Measurements from ENCODE around the gene FEM1C.

The FEM1C gene

DNA sequence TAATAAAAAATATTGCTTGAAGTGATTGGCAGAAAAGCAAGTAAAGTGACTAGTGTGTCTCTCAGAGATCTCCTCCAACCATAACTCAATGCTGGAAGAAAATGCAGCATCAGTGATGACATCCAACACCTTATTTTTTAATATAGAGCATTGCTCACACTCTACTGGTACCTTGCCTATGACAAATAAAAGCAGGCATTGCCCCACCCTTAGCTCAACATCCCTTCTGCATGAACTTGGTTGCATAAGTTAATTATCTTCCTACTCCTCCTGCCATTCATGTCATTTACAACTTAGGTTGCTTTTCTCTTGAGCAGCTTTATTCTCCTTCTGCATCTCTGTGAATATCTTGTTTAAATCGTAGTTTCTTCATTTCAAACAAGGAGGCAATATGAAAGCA is 41.2 kb downstream of the FEM1C start:
- Histone ChIP-seq H3K9ac (ENCODE audit: low read depth, low read length, poor library complexity, severe bottlenecking) (no peak overlapping the region), H2AFZ (ENCODE audit: low read length) (no peak overlapping the region), H3K4me3 (ENCODE audit: low read length, poor library complexity, severe bottlenecking) (no peak overlapping the region), H3K4me1 (ENCODE audit: insufficient read depth, low read length, poor library complexity, severe bottlenecking) (no peaks in the 10 kb centered on the region), H3K36me3 (ENCODE audit: insufficient read depth, low read length) (no peaks in the 10 kb centered on the region), H3F3A (ENCODE audit: low read depth) (no peaks in the 10 kb centered on the region), H3K27me3 (ENCODE audit: insufficient read depth, low read length, poor library complexity, severe bottlenecking) (no peaks in the 10 kb centered on the region), H4K20me1 (ENCODE audit: insufficient read depth, low read length, poor library complexity, severe bottlenecking) (no peaks in the 10 kb centered on the region), H3K4me2 (ENCODE audit: low read depth, low read length, poor library complexity, severe bottlenecking) (no peak overlapping the region), H3K9me2 (replicated peaks; ENCODE audit: low read depth, low read length) (no peaks in the 10 kb centered on the region), H3K9me3 (ENCODE audit: insufficient read depth, low read depth, low read length) (no peaks in the 10 kb centered on the region), H3K79me2 (ENCODE audit: insufficient read depth, low read length) (no peaks in the 10 kb centered on the region)
- TF ChIP-seq EZH2phosphoT487 (IDR thresholded peaks at IDR 0.05; ENCODE audit: borderline replicate concordance) = no peak
- TF ChIP-seq CTCF (conservative IDR thresholded peaks at IDR 0.05; ENCODE audit: low read length) = no peak

GRCh38 chr5:115501464-115502210 is 42.9 kb downstream of the FEM1C start:
- Histone ChIP-seq H3K9me2 (replicated peaks; ENCODE audit: low read depth, low read length) (no peaks in the 10 kb centered on the region), H3K9me3 (ENCODE audit: insufficient read depth, low read depth, low read length) (no peaks in the 10 kb centered on the region), H4K20me1 (ENCODE audit: insufficient read depth, low read length, poor library complexity, severe bottlenecking) (no peaks in the 10 kb centered on the region), H3K9ac (ENCODE audit: low read depth, low read length, poor library complexity, severe bottlenecking) (no peak overlapping the region), H3K36me3 (ENCODE audit: insufficient read depth, low read length) (no peaks in the 10 kb centered on the region), H3K79me2 (ENCODE audit: insufficient read depth, low read length) (no peaks in the 10 kb centered on the region), H2AFZ (ENCODE audit: low read length) (no peak overlapping the region), H3K4me3 (ENCODE audit: low read length, poor library complexity, severe bottlenecking) (no peak overlapping the region), H3K4me1 (ENCODE audit: insufficient read depth, low read length, poor library complexity, severe bottlenecking) (no peaks in the 10 kb centered on the region), H3F3A (ENCODE audit: low read depth) (no peaks in the 10 kb centered on the region), H3K4me2 (ENCODE audit: low read depth, low read length, poor library complexity, severe bottlenecking) (no peak overlapping the region), H3K27me3 (ENCODE audit: insufficient read depth, low read length, poor library complexity, severe bottlenecking) (no peaks in the 10 kb centered on the region)
- TF ChIP-seq EZH2phosphoT487 (IDR thresholded peaks at IDR 0.05; ENCODE audit: borderline replicate concordance) (no peak), CTCF (conservative IDR thresholded peaks at IDR 0.05; ENCODE audit: low read length) (no peak)

DNA sequence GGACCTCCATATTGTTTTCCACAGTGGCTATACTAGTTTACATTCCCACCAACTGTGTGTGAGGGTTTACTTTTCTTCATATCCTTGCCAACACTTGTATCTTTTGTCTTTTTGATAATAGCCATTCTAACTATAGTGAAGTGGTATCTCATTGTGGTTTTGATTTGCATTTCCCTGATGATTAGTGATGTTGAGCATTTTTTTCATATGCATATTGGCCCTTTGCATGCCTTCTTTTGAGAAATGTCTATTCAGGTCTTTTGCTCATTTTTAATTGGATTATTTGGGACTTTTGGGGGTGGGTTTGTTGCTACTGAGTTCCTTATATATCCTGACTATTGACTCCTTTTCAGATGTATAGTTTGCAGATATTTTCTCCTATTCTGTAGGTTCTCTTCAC is 44.4 kb downstream of the FEM1C start:
- TF ChIP-seq EZH2phosphoT487 (IDR thresholded peaks at IDR 0.05; ENCODE audit: borderline replicate concordance) (no peak), CTCF (conservative IDR thresholded peaks at IDR 0.05; ENCODE audit: low read length) (no peak)
- no peaks in the 10 kb centered on the region for H3F3A ChIP-seq (ENCODE audit: low read depth)
- H3K4me2 ChIP-seq (ENCODE audit: low read depth, low read length, poor library complexity, severe bottlenecking) = no peak overlapping the region

More for the DNA sequence above, 44.4 kb downstream of the FEM1C start:
- H4K20me1 ChIP-seq (ENCODE audit: insufficient read depth, low read length, poor library complexity, severe bottlenecking) = no peaks in the 10 kb centered on the region
- no peaks in the 10 kb centered on the region for H3K4me1 ChIP-seq (ENCODE audit: insufficient read depth, low read length, poor library complexity, severe bottlenecking)
- no peaks in the 10 kb centered on the region for H3K27me3 ChIP-seq (ENCODE audit: insufficient read depth, low read length, poor library complexity, severe bottlenecking)
- no peaks in the 10 kb centered on the region for H3K36me3 ChIP-seq (ENCODE audit: insufficient read depth, low read length)
- no peak overlapping the region for H3K4me3 ChIP-seq (ENCODE audit: low read length, poor library complexity, severe bottlenecking)
- no peaks in the 10 kb centered on the region for H3K9me3 ChIP-seq (ENCODE audit: insufficient read depth, low read depth, low read length)
- no peak overlapping the region for H3K9ac ChIP-seq (ENCODE audit: low read depth, low read length, poor library complexity, severe bottlenecking)
- H3K79me2 ChIP-seq (ENCODE audit: insufficient read depth, low read length) = no peaks in the 10 kb centered on the region
- no peak overlapping the region for H2AFZ ChIP-seq (ENCODE audit: low read length)
- H3K9me2 ChIP-seq (replicated peaks; ENCODE audit: low read depth, low read length) = no peaks in the 10 kb centered on the region
